ENCODE data around the gene SRRM3. TPM values are rescaled to one million over a fixed set of nuclear protein-coding genes. Genes with fewer than 3 reads are reported as not detected.

The SRRM3 gene
- total RNA-seq, 2 experiments from 2014 or later, result not detected

GRCh38 chr7:76301000-76301399 lies 99.3 kb downstream of the SRRM3 start:
- TF ChIP-seq CTCF (conservative IDR thresholded peaks at IDR 0.05; ENCODE audit: low read length) (no peak), EZH2phosphoT487 (IDR thresholded peaks at IDR 0.05; ENCODE audit: borderline replicate concordance, low read depth, low read length) (no peak)
- peaks cover 29% of the 10 kb centered on the region for H3K4me1 ChIP-seq (ENCODE audit: insufficient read depth, low read length, poor library complexity, severe bottlenecking)
- H2AFZ ChIP-seq (ENCODE audit: low read length), result no peak overlapping the region
- no peak overlapping the region for H3K4me2 ChIP-seq (ENCODE audit: low read length)
- no peak overlapping the region for H3K27ac ChIP-seq (ENCODE audit: low read depth, low read length, poor library complexity, severe bottlenecking)
- H3K36me3 ChIP-seq (ENCODE audit: insufficient read depth, low read length), result peaks cover 9% of the 10 kb centered on the region; the same call in 1 of the 2 replicates
- no peak for DNase-seq (ENCODE audit: low spot score)
- H3K4me3 ChIP-seq (ENCODE audit: low read depth, low read length, poor library complexity, severe bottlenecking), result no peak overlapping the region
- H3K9me2 ChIP-seq (ENCODE audit: insufficient read depth, low read length), result no peaks in the 10 kb centered on the region
- no peaks in the 10 kb centered on the region for H3K9me3 ChIP-seq (ENCODE audit: low read length)
- no peaks in the 10 kb centered on the region for H4K20me1 ChIP-seq (ENCODE audit: insufficient read depth, low read length)
- ChIA-PET CTCF (ENCODE audit: unreplicated experiment) (no interaction called here), POLR2A (no interaction called here)
- BruUV-seq (replicated peaks), result no TSS peak
- no peaks in the 10 kb centered on the region for H3K79me2 ChIP-seq (ENCODE audit: insufficient read depth, low read depth, low read length)
- intact Hi-C loops (cut with micrococcal nuclease; ENCODE audit: unreplicated experiment), result no loop called here

- H2AFZ ChIP-seq (ENCODE audit: low read length), result peak within 1 kb of the TSS; percentile 42; the same call in 1 of the 2 replicates
- H3K4me1 ChIP-seq (ENCODE audit: insufficient read depth, low read length, poor library complexity, severe bottlenecking), result peaks cover 44% of the 10 kb centered on the region
- TF ChIP-seq CTCF (conservative IDR thresholded peaks at IDR 0.05; ENCODE audit: low read length), result 0 out of 2 replicates have a peak, but pooled peaks have one; percentile 8
- no peak for TF ChIP-seq EZH2phosphoT487 (IDR thresholded peaks at IDR 0.05; ENCODE audit: borderline replicate concordance, low read depth, low read length)
- H3K79me2 ChIP-seq (ENCODE audit: insufficient read depth, low read depth, low read length), result no peaks in the 10 kb centered on the region
- H3K27ac ChIP-seq (ENCODE audit: low read depth, low read length, poor library complexity, severe bottlenecking), result peak within 1 kb of the TSS; percentile 81
- no peaks in the 10 kb centered on the region for H3K9me2 ChIP-seq (ENCODE audit: insufficient read depth, low read length)
- CTCF ChIA-PET (ENCODE audit: unreplicated experiment), result no interaction called here
- no peaks in the 10 kb centered on the region for H3K9me3 ChIP-seq (ENCODE audit: low read length)
- peak; percentile 86 for DNase-seq (ENCODE audit: low spot score)
- H3K36me3 ChIP-seq (ENCODE audit: insufficient read depth, low read length), result peaks cover 9% of the 10 kb centered on the region; the same call in 1 of the 2 replicates
- peak within 1 kb of the TSS; percentile 89 for H3K4me3 ChIP-seq (ENCODE audit: low read depth, low read length, poor library complexity, severe bottlenecking)
- POLR2A ChIA-PET, result interaction anchor here (0.9 to 2.7 kb wide), 2 partner anchors 11 to 15 kb away, joined by 4 to 13 read pairs; no protein-coding TSS in a partner anchor
- H4K20me1 ChIP-seq (ENCODE audit: insufficient read depth, low read length), result no peaks in the 10 kb centered on the region
- intact Hi-C loops (cut with micrococcal nuclease; ENCODE audit: unreplicated experiment), result loop anchor here (1.0 kb wide), 1 partner anchor 12 kb away; no protein-coding TSS in a partner anchor
- no TSS peak for BruUV-seq (replicated peaks)
- H3K4me2 ChIP-seq (ENCODE audit: low read length), result peak within 1 kb of the TSS; percentile 87
Measured at GRCh38 chr7:76302347-76303201, 100.9 kb downstream of the SRRM3 start, which contains the start of gene HSPB1. HSPB1 (plus strand) TSS chr7:76302673; CDS start chr7:76302713, 40 bp downstream.
